K562 (cell line): Measurements from ENCODE around the gene TNIP1.

Source experiments
- DIDO1 ChIP-seq: fragments of 450-650 bp; IDR thresholded peaks from 2 replicates; pipeline ENCODE4 v1.6.1; 2016; ENCODE audit warnings: low read depth, missing biosample characterization, missing genetic modification characterization
- MAX ChIP-seq: sonication (generic); formaldehyde crosslinking; IDR thresholded peaks from 2 replicates; pipeline ENCODE4 v1.9.0; 2022; ENCODE audit warnings: mild to moderate bottlenecking, missing genetic modification reagents
- NR3C1 ChIP-seq: sonication (generic); formaldehyde crosslinking; IDR thresholded peaks from 2 replicates; pipeline ENCODE4 v1.8.1; 2022; ENCODE audit warnings: missing genetic modification reagents
- ZFP1 ChIP-seq: fragments of 450-650 bp; formaldehyde crosslinking; IDR thresholded peaks from 2 replicates; pipeline ENCODE4 v1.4.0; 2020; ENCODE audit warnings: mild to moderate bottlenecking, mixed read lengths
- TF ChIP-seq, protein P1 (sequence below), 3 experiments: IDR thresholded peaks in 2 of 3; conservative IDR thresholded peaks in 1 of 3; 2 replicates each; pipeline ENCODE4 v1.5.1; 2011 to 2012; ENCODE audit warnings: low read length in 3 of 3, mild to moderate bottlenecking in 3 of 3, control low read depth in 2 of 3, improper control_type of control experiment in 1 of 3, inconsistent platforms in 1 of 3, low read depth in 1 of 3, mixed read lengths in 1 of 3, moderate library complexity in 1 of 3; ENCODE audit not compliant: insufficient read depth in 2 of 3
- TF ChIP-seq, protein P2 (sequence below): fragments of 250-450 bp; sonication (Bioruptor Pico); IDR thresholded peaks from 2 replicates; pipeline ENCODE4 v1.8.0; 2022; ENCODE audit warnings: moderate library complexity, mild to moderate bottlenecking, inconsistent platforms
- TF ChIP-seq, protein P3 (sequence below): sonication (generic); formaldehyde crosslinking; IDR thresholded peaks from 2 replicates; pipeline ENCODE4 v1.8.1; 2023; ENCODE audit warnings: mild to moderate bottlenecking, missing genetic modification reagents

DNA sequence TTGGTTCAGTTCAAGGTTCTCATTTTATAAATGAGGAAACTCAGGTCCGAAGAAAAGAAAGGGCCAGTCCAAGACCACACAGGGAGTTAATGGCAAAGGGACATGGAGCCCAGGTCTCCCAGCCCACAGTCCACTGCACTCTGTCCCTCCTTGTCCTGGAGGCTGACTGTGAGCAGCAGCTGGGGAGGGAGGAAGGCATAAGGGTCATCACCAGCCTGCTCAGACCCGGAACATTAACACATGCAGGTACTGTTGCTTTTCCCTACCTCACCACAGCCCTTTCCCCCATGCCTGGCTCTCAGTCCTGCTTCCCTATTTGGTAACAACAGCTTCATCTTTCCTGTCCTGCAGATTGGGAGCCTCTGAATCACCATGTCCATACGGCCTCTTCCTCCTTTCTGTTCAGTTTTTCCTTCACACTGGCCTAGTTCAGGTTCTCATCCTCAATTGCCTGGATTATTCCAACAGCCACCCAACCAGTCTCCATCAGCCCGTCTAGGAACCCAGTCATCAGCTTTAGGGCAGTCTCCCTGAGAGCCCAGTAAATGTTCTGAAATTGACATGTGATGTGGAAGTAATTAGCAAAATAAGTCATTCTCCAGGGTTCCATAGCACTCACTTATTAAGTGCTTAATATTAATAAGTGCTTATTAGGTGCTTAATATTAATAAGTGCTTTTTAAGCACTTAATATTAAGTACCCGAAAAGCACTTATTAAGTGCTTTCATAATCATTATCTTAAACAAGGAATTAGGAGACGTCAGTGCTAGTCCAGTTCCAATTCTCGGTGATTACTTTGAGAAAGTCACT, 56.2 kb downstream of the TNIP1 start:
- TF ChIP-seq, protein P1, sequence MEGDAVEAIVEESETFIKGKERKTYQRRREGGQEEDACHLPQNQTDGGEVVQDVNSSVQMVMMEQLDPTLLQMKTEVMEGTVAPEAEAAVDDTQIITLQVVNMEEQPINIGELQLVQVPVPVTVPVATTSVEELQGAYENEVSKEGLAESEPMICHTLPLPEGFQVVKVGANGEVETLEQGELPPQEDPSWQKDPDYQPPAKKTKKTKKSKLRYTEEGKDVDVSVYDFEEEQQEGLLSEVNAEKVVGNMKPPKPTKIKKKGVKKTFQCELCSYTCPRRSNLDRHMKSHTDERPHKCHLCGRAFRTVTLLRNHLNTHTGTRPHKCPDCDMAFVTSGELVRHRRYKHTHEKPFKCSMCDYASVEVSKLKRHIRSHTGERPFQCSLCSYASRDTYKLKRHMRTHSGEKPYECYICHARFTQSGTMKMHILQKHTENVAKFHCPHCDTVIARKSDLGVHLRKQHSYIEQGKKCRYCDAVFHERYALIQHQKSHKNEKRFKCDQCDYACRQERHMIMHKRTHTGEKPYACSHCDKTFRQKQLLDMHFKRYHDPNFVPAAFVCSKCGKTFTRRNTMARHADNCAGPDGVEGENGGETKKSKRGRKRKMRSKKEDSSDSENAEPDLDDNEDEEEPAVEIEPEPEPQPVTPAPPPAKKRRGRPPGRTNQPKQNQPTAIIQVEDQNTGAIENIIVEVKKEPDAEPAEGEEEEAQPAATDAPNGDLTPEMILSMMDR (IDR thresholded peaks at IDR 0.05 in 2 of 3, conservative IDR thresholded peaks at IDR 0.05 in 1 of 3; ENCODE audit: insufficient read depth in 2 of 3, low read depth in 1 of 3, low read length in 3 of 3) = no peak
- TF ChIP-seq DIDO1 (tag) = no peak
- TF ChIP-seq MAX (CRISPR knock-in tag) = no peak
- TF ChIP-seq, protein P2, sequence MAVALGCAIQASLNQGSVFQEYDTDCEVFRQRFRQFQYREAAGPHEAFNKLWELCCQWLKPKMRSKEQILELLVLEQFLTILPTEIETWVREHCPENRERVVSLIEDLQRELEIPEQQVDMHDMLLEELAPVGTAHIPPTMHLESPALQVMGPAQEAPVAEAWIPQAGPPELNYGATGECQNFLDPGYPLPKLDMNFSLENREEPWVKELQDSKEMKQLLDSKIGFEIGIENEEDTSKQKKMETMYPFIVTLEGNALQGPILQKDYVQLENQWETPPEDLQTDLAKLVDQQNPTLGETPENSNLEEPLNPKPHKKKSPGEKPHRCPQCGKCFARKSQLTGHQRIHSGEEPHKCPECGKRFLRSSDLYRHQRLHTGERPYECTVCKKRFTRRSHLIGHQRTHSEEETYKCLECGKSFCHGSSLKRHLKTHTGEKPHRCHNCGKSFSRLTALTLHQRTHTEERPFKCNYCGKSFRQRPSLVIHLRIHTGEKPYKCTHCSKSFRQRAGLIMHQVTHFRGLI (CRISPR knock-in tag) = no peak
- TF ChIP-seq, protein P3, sequence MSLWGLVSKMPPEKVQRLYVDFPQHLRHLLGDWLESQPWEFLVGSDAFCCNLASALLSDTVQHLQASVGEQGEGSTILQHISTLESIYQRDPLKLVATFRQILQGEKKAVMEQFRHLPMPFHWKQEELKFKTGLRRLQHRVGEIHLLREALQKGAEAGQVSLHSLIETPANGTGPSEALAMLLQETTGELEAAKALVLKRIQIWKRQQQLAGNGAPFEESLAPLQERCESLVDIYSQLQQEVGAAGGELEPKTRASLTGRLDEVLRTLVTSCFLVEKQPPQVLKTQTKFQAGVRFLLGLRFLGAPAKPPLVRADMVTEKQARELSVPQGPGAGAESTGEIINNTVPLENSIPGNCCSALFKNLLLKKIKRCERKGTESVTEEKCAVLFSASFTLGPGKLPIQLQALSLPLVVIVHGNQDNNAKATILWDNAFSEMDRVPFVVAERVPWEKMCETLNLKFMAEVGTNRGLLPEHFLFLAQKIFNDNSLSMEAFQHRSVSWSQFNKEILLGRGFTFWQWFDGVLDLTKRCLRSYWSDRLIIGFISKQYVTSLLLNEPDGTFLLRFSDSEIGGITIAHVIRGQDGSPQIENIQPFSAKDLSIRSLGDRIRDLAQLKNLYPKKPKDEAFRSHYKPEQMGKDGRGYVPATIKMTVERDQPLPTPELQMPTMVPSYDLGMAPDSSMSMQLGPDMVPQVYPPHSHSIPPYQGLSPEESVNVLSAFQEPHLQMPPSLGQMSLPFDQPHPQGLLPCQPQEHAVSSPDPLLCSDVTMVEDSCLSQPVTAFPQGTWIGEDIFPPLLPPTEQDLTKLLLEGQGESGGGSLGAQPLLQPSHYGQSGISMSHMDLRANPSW (CRISPR knock-in tag) = no peak
- TF ChIP-seq NR3C1 (CRISPR knock-in tag) = peak; percentile 84; the same call in 1 of the 2 replicates
- TF ChIP-seq ZFP1 = no peak
